Activated gamma-delta T cell (primary cell): Measurements from ENCODE around the gene SLC35F6.
A peak's percentile ranks its signal among the peaks of the same experiment; 100 is the strongest.
"Not testable (repeated sequence)": the region's sequence is repeated elsewhere in the genome, so short reads cannot be mapped to it uniquely, and the experiment has no call there.

Experiments
- DNase-seq: peaks from one replicate; lab custom pipeline; 2025; lab: John Stamatoyannopoulos, UW

Gene SLC35F6

DNA sequence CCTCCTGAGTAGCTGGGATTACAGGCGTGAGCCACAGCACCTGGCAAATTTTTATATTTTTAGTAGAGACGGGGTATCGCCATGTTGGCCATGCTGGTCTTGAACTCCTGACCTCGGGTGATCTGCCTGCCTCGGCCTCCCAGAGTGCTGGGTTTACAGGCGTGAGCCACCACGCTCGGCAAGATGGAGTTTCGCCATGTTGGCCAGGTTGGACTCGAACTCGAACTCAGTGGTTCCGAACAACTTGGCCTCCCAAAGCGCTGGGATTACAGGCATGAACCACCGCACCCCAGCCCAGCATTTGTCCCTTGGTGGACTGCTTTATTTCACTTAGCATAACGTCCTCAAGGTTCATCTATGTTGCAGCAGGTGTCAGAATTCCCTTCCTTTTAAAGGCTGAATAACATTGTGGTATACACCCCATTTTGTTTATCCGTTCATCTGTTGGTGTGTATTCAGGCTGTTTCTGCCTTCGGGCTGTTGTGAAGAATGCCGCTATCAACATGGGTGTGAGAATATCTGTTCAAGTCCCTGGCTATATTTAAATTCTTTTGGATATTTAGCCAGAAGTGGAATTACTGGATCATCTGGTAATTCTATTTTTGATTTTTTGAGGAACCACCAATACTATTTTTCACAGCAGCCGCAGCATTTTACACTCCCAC is 20.6 kb downstream of the SLC35F6 start:
- no peak for DNase-seq

GRCh38 chr2:26785431-26786206 is 21.5 kb downstream of the SLC35F6 start, which contains the start of gene CENPA:
TSS of gene CENPA (plus strand) at chr2:26786056. CDS start at chr2:26786197, 141 bp downstream.
- peak; percentile 67 for DNase-seq

DNA sequence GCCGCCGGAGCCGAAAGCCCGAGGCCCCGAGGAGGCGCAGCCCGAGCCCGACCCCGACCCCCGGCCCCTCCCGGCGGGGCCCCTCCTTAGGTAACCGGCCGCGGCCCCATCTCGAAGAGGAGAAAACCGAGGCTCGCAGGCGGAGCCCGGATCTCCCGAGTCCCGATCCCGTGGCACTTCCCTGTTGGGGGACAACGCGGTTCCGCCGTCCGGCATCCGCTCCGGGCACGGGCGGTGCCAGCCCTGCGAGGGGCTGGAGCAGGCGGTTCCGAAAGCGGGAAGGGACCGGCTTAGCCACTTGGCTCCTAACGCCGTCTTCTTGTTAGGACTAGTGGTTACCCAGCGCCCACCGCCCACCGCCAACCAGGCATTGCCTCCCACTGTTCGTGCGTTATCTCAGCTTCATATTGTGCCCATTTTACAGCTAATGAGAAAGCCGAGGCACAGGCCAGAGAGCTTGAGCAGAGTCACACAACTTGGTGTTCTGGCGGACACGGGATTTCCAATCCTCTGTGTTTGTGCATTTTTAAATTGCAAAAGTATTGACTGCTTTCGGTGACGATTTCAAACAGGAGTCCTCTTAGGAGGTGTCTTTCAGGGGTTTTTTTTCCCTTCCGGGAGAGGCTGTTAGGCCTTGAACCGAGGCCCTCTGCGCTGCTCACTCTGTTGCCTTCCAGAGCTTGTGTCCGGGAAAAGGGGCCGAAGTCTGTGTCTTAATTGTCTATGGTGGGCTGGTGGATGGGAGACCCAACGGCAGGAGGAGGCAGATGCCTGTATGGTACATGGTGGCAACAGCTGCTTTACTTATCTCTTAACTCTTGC is 22.3 kb downstream of the SLC35F6 start:
- no peak for DNase-seq

- DNase-seq = no peak
These were observed 28.6 kb downstream of the SLC35F6 start for GRCh38 chr2:26792720-26793119.

- DNase-seq = no peak
These were observed 29.4 kb downstream of the SLC35F6 start for GRCh38 chr2:26793518-26793917.

DNA sequence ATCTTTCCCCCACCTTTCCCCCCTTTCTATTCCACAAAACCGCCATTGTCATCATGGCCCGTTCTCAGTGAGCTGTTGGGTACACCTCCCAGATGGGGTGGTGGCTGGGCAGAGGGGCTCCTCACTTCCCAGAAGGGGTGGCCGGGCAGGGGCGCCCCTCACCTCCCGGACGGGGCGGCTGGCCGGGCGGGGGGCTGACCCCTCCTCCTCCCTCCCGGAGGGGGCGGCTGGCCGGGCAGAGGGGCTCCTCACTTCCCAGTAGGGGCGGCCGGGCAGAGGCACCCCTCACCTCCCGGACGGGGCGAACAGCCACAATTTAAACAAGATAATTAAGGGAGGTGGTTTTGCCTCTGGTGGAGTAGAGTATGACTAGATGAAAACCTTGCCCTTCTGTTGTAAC is 31.1 kb downstream of the SLC35F6 start:
- not testable (repeated sequence) for DNase-seq

DNA sequence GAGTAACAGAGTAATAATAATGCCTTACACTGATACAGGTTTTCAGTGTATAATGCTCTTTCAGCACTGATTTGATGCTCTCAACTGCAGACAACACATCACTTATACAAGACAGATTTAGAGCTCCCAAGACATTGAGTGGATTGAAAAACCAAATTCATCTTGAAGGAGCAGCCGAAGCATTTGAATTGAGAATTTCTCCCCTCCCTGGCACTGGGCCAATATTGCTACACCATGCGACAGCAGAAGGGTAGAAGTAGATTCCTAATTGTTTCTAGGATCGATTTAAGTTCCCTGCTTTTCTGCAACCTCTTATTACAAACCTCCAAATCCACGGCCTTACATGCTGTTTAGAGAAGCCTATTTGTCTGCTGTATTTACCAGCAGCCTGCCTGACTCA is 37.2 kb downstream of the SLC35F6 start:
- no peak for DNase-seq

DNA sequence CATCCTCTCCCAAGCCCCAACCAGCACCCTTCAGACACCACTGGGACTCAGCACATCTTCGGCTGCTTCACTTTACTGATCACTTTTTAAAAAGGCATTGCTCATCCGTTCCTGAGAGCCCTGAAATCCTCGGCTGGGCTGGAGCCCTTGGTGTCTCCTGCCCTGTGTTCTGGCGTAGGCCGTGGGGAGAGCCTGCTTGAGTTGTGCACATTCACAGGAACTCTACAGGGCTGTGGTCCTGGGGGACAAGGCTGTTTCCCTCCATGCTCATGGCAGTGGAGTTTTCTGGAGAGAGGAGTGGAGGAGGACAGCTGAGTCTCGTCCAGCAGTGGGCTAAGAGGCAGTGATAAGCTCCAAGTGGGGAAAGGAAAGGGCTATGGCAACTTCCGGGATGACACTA is 37.7 kb downstream of the SLC35F6 start:
- DNase-seq = no peak

- DNase-seq = no peak
These were observed 41.2 kb downstream of the SLC35F6 start for GRCh38 chr2:26805241-26805676.

- no peak for DNase-seq
These were observed 43.8 kb downstream of the SLC35F6 start for GRCh38 chr2:26807788-26808460.

DNA sequence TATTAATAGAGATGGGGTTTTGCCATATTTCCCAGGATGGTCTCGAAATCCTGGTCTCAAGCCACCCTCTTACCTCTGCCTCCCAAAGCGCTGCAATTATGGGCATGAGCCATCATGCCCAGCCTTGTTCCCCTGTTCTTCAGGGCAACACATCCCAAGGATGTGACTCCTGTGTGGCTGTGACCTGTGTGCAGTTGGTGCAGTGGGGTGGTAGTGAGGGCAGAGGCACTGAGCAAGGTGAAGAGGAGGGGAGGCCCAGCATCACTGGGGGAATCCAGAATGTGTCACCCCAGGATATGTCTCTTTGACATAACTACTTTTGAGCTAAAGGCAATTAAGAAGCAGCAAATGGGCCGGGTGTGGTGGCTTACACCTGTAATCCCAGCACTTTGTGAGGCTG is 45.1 kb downstream of the SLC35F6 start:
- DNase-seq = no peak

DNA sequence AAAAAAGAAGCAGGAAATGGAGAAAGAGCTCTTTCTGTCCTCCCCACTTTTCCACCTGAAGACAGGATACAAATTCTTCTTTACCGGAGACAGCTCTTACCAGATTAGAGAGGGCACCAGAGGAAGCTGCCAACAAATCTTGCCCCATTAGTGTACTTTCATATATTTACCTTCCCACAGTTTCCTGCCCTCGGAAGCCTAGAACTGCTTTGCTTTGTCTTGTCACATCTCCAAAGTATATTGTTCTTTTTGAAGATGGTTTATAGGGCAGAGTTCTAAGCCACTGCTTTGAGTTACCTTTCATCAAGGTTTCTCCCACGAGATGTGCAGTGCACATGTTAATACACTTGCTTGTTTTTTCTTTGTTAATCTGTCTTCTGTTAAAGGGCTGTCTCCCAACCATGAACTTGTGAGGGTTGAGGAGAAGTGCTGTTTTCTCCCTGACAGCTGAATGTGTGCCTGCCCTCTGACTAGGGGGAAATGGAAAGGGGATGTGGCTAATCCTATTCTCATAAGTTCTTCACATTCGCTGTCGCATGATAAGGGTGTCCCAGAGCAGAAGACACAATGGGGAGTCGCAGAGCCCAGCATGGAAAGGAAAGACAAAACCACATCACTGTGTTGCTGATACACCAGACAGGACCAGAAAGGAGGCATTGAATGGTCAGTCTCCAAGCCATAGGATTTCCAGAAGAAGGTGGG is 45.9 kb downstream of the SLC35F6 start:
- no peak for DNase-seq

DNA sequence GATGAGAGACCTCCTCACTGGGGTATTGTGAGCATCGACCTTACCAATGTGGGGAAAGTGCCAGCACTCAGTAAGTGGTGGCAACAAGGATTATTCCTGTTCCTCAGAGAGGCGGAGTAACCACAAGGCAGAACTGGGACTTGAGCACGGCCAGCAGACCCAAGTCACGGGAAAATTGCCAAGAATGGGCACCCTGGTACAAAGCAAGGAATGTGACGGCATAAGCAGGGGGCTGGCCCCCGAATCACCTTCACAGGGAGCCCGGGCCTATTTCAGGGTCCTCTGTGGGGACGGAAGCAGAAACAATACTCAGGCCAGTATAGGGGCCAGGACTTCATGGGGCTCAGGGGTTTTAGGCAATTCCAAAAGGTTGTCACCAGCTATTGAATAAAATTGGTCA is 47.2 kb downstream of the SLC35F6 start:
- DNase-seq = no peak

DNA sequence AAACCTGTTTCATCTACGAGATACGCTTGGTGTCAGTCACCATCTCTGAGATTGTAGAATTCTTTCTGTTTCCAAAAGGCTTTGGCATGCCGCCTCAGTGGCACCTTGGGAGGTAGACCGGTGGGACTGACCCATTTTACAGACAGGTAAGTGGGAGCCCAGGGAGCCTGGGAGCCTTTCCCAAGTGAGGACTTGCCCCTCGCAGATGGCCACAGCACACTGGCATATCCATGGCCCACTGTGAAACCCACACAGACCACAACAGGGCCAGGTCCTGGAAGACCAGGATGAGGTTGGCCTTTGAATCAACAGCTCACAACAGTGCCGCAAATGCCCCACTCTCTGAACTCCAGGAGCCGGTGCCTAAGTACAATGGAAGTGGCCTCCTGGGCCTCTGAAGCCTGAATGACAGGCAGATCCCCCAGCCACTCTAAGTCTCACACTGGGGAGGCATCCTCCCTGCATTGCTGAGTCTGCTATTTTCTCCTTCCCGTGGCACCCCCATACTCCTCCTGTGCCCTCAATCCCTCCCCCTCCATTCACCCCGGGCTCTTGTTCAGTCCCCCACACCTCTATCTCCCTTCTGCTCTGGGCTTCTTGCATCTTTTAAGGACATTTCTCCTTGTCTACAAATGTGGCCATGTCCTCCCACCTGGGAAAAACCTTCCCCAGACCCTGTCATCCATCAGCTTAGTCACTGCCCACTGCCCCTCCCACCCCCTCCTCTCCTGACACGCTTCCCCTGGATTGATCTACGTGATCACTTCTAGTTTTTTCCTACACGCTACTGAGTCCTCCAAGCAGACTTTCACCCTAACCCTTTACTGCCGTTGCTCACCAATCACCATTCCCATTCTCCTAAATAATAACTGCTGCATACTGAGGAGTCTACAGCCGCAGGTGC is 48.0 kb downstream of the SLC35F6 start:
- DNase-seq = no peak

- DNase-seq = no peak
These were observed 48.6 kb downstream of the SLC35F6 start for GRCh38 chr2:26812731-26813130.

DNA sequence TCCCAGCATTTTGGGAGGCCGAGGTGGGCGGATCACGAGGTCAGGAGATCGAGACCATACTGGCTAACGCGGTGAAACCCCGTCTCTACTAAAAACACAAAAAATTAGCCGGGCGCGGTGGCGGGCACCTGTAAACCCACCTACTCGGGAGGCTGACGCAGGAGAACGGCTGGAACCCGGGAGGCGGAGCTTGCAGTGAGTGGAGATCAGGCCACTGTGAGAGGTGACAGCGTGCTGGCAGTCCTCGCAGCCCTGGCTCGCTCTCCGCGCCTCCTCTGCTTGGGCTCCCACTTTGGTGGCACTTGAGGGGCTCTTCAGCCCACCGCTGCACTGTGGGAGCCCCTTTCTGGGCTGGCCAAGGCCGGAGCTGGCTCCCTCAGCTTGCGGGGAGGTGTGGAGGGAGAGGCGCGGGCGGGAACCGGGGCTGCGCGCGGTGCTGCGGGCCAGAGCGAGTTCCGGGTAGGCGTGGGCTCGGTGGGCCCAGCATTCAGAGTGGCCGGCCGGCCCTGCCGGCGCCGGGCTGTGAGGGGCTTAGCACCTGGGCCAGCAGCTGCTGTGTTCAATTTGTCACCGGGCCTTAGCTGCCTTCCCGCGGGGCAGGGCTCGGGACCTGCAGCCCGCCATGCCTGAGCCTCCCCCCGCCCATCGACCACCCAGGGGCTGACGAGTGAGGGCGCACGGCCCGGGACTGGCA is 50.1 kb downstream of the SLC35F6 start:
- DNase-seq = not testable (repeated sequence)

GRCh38 chr2:26816893-26817292 is 52.8 kb downstream of the SLC35F6 start:
- DNase-seq = no peak

DNA sequence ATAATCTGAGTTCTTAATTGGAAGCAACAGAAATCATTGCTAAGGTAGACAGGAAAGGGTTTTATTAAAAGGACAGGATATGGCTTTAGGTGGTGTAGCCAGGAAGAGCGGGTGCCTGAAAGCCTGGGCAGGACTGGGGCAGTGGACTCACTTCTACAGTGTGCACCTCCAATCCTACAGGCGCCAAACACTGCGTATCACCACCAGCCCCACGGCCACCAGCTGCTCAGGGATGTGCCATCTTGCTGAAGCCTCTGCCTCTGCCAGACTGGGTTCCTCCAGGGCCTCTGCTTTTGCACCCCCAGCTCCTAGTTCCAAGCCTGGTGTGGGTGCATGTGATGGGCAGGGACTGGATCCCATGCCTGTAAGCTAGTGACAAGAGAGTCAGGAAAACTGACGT is 54.2 kb downstream of the SLC35F6 start:
- no peak for DNase-seq

- no peak for DNase-seq
These were observed 54.9 kb downstream of the SLC35F6 start for GRCh38 chr2:26818972-26819371.

DNA sequence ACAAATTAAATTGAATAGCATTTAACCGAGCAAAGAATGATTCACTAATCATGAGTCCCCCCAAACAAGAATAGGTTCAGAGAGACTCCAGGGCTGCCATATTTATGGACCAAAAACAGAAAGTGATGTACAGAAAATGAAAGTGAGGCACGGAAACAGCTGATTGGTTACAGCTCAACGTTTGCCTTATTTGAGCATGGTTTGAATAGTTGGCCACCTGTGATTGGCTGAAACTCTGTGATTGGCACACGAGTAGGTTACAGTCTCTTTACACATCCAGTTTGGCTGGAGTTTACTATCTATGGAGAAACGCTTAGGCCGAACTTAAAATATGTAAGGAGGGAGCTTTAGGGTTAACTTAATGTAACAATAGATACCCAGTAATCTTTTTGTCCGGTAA is 56.8 kb downstream of the SLC35F6 start:
- no peak for DNase-seq
